Measurements from ENCODE around the gene UPP2.

UPP2 gene

DNA sequence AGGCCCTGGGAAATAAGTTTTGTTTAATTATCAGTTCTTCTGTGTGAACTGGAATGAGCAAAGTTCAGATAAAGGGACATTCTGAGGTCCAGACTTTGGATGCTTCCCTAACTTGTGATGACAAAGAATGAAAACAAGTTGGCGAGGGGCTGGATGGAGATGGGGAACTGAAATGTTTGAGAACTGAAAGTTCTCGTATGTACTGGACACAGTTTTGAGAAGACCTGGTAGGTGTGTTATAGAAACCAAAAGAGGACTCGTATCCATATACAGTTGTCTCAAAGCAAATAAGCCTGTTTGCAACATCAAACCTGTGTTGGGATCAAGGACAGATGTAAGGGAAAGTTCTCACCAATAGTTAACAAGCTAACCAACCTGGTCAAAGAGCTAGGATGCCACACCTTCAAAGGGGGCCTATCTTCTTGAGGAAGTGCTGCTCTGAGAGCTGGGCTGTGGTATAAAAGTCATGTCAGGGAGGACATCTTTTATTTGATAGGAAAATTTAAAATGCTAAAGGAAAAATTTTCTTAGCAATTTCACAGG, at the start of gene UPP2:
Gene UPP2 (plus strand): TSS at position 493 of the 543 bp plus-strand sequence. CDS start 188 bp downstream, outside the sequence.
- DNase-seq, result no peak

DNA sequence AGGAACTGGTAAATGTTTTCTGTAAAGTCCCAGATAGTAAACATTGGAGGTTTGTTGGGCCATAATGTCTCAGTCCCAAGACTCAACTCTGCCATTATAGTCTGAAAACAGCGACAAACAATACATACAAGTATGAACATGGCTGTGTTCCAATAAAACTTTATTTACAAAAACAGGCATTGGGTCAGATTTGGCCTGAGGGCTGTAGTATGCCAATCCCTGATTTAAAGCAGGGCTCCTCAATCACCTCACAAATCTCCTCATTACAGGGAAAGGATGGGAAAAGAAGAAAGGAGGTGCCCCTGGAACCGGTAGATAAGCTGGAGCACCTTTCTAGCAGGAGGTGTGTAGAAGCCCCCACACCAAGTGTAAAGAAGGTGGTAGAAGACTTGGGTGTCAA, 48.9 kb upstream of the UPP2 start:
- no peak for DNase-seq

DNA sequence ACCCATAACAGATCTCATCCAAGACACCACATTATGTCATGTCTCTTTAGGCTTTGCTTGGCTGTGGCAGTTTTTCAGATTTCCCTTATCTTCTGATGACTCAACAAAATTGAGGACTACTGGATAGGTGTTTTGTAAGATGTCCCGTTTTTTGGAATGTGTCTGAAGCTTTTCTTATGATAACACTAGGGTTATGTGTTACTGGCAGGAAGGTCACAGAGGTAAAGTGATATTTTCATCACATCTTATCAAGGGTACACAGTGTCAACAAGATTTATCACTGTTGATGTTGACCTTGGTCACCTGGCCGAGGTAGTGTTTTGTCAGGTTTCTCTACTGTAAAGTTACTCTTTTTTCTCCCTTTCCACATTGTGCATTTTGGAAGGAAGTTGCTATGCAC, 44.8 kb upstream of the UPP2 start:
- no peak for DNase-seq

DNA sequence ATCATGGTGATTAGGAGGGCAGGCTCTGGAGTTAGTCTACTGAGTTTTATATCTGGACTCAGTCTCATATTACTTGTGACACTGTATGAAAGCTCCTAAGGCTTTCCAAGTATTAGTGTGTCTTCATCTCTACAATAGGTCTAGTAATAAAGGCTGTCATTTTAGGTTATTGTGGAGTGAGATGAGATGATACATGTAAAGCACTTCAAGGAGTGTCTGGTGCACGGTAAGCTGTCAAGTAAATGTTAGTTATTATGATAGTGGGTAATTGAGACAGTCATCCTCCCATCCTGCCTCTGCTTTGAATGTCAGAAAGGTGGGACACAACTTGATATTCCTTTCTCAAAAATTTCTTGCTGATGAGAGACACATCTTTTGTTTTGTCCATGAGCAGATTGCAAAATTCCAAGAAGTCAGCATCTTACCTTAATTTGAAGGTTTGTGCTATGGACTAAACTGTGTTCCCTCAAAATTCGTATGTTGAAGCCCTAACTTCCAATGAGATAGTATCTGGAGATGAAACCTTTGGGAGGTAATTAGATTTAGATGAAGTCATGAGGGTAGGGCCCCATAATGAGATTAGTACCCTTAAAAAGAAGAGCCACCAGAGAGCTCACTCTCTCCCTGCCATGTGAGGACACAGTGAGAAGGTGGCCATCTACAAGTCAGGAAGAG, 41.4 kb upstream of the UPP2 start:
- DNase-seq, result no peak

DNA sequence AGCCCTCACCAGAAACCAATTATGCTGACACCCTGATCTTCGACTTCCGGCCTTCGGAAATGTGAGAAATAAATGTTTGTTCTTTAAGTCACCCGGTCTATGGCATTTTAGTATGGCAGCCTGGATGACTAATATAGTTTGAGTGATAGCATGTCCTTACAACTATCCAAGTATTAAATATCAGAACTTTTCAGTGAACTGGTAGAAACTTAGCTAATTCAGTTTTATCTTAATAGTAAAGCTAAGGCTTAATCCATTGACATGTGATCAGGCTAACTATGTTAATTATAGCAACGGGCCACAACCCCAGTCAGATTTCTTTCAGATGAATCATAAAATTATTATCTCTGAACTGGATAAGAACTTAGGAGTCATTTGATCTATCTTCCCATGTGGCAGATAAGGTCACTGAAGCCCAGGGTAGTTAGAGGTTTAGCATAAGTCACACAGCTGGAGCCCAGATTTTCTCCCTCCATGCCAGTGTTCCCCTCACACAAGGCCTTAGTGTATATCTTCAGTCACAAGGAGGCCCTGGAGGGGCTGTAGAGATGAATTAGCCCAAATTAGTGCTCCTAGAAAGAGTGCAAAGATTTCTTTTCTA, 40.7 kb upstream of the UPP2 start:
- no peak for DNase-seq

- DNase-seq, result no peak
These were observed 39.9 kb upstream of the UPP2 start for GRCh38 chr2:158061763-158062162.

DNA sequence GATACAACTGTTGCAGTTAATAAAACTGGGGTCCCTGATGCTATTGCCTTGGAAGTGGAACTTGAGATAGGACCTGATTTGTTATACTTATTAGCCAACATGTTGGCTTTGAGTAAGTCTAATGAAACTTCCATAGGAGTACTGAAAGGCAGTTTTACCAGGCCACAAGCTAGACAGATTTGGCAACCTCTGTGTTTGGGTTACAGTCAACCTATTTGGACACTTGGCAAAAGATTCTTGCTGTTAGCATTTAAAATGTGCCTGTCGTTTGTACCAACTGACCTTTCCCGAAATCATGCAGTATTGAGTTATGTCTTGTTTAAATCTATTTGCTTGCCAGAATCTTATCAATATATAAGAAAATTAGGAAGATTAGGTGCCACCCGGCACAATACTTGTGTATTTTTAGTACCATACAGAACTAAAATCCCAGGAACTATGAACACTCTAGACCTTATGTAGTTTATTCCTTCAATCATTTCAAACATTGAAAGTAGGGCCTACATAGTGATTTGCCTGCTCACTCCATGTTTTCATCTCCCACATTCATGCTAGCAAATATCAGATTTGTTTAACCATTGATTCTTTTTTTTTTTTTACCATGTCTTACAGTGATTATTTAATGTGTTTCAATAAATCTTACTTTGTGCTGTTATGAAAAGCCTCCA, 35.5 kb upstream of the UPP2 start:
- DNase-seq, result no peak

DNA sequence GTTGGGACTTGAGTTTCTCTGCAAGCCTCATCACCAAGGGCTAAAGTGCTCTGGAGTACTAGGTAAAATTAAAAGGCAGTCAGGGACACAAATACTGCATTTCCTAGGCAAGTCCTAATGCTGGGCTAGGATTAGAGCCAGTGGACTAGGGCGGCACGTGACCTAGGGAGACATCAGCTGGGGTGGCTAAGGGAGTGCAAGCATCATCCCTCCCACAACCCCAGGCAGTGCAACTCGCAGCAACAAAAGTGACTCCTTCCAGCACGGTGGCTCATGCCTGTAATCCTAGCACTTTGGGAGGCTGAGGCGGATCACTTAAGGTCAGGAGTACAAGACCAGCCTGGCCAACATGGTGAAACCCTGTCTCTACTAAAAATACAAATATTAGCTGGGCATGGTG, 30.7 kb upstream of the UPP2 start:
- DNase-seq, result no peak

DNA sequence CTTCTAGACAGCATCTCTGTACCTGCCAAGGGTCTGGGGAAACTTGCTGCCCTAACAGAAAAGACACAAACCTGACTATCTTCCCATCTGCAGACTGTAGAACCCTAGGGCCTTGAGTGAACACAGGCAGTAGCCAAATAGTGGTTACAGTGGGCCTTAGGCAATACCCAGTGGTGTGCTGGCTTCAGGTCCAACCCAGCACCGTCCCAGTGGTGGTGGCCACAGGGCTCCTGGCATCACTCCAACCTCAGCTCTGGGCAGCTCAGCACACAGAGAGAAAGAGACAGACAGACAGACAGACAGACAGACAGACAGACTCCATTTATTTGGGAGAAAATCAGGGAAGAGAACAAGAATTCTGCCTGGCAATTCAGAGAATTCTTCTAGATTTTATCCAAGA, 29.3 kb upstream of the UPP2 start:
- DNase-seq, result no peak

DNA sequence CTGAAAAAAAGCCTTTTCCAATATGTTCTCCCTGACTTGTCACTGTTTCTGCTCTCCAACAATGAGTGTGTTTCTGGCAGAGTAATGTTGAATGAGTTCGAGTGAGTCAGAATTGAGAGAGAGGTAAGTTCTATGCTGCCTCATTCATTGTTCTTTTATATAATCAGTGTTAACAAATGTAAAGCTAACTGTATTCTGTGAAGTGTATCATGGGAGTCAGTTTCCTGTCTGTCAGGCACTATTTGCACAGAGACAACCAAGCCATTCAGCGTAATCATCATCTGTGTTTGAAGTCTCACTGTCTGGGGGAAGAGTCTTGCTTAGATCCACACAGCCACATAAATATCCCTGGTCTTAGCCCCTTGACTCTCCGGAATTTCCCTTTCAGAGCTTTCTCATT, 22.0 kb upstream of the UPP2 start:
- no peak for DNase-seq

DNA sequence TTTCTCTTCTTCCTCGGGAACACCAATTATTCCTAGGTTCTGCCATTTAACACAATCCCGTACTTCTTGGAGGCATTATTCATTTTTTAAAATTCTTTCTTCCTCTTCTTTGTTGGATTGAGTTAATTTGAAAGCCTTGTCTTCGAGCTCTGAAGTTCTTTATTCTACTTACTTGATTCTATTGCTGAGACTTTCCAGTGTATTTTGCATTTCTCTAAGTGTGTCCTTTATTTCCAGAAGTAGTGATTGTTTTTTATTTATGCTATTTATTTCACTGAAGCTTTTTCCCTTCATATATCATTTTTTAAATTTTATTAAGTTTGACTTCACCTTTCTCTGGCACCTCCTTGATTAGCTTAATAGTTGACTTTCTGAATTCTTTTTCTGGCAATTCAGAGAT, 13.6 kb upstream of the UPP2 start:
- no peak for DNase-seq

DNA sequence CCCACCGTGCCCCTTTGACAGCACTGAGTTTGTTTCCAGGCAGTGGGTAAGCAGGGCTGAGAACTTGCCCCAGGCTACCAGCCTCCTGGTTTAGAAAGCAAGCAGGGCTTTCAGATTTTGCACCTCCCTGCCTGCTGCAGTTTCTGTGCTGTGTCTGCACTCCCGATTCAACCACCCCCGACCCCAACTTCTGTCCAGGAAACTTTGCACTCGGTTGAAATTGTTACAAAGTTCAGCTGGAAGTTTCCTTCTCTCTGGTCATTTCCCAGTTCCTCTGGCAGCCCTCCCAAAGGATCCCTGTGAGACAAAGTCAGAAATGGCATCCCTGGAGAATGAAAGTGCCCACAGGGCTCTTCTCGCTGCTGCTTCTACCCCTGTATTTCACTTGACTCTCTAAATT, 12.4 kb upstream of the UPP2 start:
- no peak for DNase-seq

DNA sequence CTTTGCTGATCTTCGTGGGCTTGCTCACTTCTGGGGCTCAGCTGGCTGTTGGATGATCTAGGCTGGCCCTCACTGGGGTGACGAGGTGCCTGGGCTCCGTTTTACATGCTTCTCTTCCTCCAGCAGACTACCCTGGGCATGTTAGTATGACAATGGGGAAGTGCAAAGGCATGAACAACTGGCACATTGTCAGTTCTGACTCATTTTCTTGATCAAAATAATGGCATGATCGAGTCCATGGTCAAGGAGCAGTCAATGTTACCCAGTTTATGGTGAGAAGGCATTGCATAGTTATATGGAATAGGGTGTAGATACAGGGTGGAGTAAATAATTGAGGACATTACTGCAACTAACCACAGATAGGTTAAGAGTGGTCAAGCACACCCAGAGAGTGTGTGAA, 10.0 kb upstream of the UPP2 start:
- no peak for DNase-seq

DNA sequence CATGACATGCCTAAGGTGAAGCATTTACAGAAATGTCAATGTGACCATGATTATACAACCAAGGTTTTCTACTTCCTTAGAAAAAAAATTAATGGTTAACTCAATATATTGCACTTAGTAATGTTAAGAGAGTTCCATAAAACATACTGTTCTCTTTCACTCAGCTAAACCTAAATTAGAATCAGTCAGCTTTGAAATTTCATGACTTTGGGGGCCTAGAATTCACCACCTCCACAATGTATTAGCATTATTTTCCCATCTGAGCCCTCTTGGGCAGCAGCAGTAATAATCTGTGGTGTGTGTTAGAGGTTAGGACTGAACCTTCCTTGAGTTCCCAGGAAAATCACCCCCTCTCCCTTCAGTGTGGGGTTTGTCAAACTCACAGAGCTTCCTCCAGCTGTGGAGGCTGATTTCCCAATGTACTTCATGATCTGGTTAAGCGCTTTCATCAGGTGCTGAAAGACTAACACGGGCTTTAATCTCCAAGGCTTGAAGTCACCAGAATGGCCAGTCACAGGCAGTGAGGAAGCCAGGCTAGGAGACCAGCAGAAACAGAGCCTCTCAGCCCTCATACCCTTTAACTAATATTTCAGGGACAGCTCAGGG, 7.1 kb upstream of the UPP2 start:
- DNase-seq, result no peak

DNA sequence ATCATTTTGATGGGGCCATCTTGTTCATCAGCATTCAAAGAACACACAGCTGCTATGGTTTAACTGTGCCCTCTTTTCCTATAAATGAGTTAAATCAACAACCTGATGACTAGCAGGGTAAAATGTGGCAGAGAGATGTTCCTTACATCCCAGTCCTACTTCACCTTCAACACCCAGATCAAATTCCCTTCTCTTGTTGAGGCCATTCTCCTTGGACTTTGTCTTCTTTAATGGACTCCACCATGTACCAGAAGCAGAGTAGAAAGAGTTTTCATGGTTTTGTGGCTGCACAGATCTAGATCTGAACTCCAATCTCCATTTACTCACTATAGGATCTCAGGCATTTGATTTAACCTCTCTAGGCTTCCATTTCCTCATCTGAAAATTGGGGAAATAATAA, 6.4 kb upstream of the UPP2 start:
- DNase-seq, result no peak

GRCh38 chr2:158095912-158096311, 5.8 kb upstream of the UPP2 start:
- DNase-seq, result no peak

GRCh38 chr2:158097481-158097880, 4.2 kb upstream of the UPP2 start:
- no peak for DNase-seq

- no peak for DNase-seq
These were observed 3.5 kb upstream of the UPP2 start for GRCh38 chr2:158098178-158098577.

DNA sequence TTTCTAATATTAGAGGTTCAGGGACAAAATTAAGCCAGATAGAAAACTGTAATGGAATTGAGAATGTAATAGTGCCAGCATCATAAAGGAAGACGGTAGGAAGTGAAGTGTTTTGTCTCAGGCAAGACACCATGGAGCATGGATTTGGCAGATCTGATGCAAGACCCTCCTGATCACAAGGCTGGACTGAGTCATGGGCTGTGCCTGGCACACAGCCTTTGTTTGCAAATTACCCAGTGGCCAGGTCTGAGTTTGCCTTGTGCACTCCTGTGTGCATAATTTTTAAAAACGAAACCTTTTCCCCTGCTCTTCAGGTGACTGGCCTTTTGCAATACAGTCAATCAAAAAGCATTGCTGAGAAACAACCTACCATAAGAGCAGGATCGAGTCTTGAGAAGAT, 2.0 kb upstream of the UPP2 start:
- DNase-seq, result no peak

GRCh38 chr2:158100411-158100810, 1.3 kb upstream of the UPP2 start:
- DNase-seq, result no peak

- no peak for DNase-seq
These were observed 770 bp downstream of the UPP2 start for GRCh38 chr2:158102446-158102845.

DNA sequence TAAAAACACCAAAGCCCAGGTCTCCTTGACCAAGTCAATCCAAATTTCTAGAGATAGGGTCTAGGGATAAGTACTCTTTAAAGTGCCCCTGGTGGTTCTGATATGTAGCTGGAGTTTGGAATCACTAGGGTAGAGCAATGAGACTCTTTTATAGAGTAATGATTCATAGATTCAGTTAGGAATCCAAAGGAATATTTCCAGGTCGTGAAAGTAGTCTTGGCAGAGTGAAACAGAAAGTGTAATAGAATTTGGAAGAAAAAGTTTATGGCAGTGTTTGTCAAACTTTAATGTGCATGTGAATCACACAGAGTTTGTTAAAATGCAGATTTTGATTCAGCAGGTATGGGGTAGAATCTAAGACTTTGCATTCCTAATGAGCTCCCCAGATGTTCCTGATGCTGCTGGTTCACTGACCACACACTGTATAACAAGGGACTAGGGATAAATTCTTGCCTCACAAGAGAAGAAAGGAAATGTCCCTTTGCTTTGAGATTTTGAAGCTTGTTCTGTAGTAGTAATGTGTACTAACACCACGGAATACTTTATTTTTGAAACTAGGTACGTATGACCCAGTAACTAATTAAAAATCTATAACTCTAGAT, 1.8 kb downstream of the UPP2 start:
- DNase-seq, result no peak

DNA sequence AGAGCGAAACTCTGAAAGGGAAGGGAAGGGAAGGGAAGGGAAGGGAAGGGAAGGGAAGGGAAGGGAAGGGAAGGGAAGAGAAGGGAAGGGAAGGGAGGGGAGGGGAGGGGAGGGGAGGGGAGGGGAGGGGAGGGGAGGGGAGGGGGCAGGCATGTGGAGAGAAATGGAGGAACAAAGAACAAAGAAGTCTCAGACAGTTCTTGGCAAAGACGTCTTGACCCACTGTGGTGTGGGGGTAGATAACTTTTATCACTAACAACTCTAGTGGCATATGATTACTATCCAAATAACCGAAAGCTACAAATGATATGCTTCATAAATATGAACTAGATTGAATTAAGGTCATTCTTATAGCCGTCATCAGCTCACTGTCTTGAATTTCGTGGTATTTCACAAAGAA, 3.2 kb downstream of the UPP2 start:
- DNase-seq, result no peak
